Measurements from ENCODE around the gene GGT5.

The GGT5 gene

GRCh38 chr22:24191893-24192292 lies 53.0 kb downstream of the GGT5 start:
- DNase-seq (ENCODE audit: low read depth) = no peak
- no peak overlapping the region for H3K4me3 ChIP-seq (ENCODE audit: control insufficient read depth, low read depth, low read length)
- TF ChIP-seq, protein P1, sequence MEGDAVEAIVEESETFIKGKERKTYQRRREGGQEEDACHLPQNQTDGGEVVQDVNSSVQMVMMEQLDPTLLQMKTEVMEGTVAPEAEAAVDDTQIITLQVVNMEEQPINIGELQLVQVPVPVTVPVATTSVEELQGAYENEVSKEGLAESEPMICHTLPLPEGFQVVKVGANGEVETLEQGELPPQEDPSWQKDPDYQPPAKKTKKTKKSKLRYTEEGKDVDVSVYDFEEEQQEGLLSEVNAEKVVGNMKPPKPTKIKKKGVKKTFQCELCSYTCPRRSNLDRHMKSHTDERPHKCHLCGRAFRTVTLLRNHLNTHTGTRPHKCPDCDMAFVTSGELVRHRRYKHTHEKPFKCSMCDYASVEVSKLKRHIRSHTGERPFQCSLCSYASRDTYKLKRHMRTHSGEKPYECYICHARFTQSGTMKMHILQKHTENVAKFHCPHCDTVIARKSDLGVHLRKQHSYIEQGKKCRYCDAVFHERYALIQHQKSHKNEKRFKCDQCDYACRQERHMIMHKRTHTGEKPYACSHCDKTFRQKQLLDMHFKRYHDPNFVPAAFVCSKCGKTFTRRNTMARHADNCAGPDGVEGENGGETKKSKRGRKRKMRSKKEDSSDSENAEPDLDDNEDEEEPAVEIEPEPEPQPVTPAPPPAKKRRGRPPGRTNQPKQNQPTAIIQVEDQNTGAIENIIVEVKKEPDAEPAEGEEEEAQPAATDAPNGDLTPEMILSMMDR (IDR thresholded peaks at IDR 0.05; ENCODE audit: control insufficient read depth, insufficient read depth, low read depth, low read length, missing control alignments) = no peak

- TF ChIP-seq, protein P1 (IDR thresholded peaks at IDR 0.05; ENCODE audit: control insufficient read depth, insufficient read depth, low read depth, low read length, missing control alignments) = no peak
- no peak overlapping the region for H3K4me3 ChIP-seq (ENCODE audit: control insufficient read depth, low read depth, low read length)
- no peak for DNase-seq (ENCODE audit: low read depth)
Observed at GRCh38 chr22:24191381-24191841, 53.5 kb downstream of the GGT5 start.

DNA sequence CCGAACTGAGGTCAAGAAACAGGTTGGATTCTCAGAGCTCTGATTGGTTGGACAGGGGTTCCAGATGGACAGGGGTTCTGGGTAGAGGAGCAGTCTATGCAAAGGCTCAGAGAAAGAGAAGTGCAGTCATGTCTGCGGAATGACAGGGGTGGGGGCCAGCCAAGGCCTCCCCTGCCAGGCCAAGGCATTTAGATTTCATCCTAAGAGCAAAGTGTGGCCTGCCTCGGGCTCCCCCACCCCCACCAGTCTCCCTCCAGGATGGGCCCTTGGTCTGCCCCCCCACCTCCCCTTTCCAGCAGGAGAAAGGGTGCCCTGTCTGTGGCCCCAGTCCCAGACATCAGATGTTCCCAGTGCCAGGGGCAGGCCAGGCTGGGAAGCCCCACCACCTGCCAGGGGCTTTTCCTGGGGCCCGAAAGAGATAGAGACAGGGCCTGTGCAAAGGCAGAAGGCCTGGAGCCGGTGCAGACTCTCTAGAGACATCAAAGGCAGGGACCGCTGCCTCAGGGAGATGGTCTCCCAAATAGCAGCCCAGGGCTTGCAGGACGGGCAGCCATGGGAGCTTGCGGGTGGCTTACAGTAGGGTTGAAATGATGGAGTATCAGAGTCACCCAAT lies 54.2 kb downstream of the GGT5 start:
- DNase-seq (ENCODE audit: low read depth) = no peak
- H3K4me3 ChIP-seq (ENCODE audit: control insufficient read depth, low read depth, low read length) = no peak overlapping the region
- TF ChIP-seq, protein P1 (IDR thresholded peaks at IDR 0.05; ENCODE audit: control insufficient read depth, insufficient read depth, low read depth, low read length, missing control alignments) = no peak

- no peak overlapping the region for H3K4me3 ChIP-seq (ENCODE audit: control insufficient read depth, low read depth, low read length)
- DNase-seq (ENCODE audit: low read depth) = no peak
- TF ChIP-seq, protein P1 (IDR thresholded peaks at IDR 0.05; ENCODE audit: control insufficient read depth, insufficient read depth, low read depth, low read length, missing control alignments) = no peak
Observed at GRCh38 chr22:24190159-24190540, 54.7 kb downstream of the GGT5 start.

GRCh38 chr22:24189249-24190158 lies 55.4 kb downstream of the GGT5 start:
- no peak for DNase-seq (ENCODE audit: low read depth)
- no peak overlapping the region for H3K4me3 ChIP-seq (ENCODE audit: control insufficient read depth, low read depth, low read length)
- TF ChIP-seq, protein P1 (IDR thresholded peaks at IDR 0.05; ENCODE audit: control insufficient read depth, insufficient read depth, low read depth, low read length, missing control alignments) = peak; percentile 97

- TF ChIP-seq, protein P1 (IDR thresholded peaks at IDR 0.05; ENCODE audit: control insufficient read depth, insufficient read depth, low read depth, low read length, missing control alignments) = no peak
- DNase-seq (ENCODE audit: low read depth) = no peak
- H3K4me3 ChIP-seq (ENCODE audit: control insufficient read depth, low read depth, low read length) = no peak overlapping the region
Observed at GRCh38 chr22:24188705-24189248, 56.1 kb downstream of the GGT5 start.

Measured in AG09309 (cell line).